Thyroid gland (tissue), 4 donors: Measurements from ENCODE around the gene DERL3.

Experiments used
- POLR2A ChIP-seq, 2 donors: fragments of 450-650 bp; IDR thresholded peaks; one replicate each; pipeline ENCODE4 v1.6.1; 2017; ENCODE audit warnings: antibody characterized with exemption in 2 of 2, mild to moderate bottlenecking in 2 of 2, moderate library complexity in 1 of 2
- TF ChIP-seq, protein P1 (sequence below), 6 experiments: fragments of 200-600 bp in 3 of 6; fragments of 450-650 bp in 3 of 6; sonication (generic) in 3 of 6; IDR thresholded peaks; one replicate each; pipeline ENCODE4 v1.5.1; 2016 to 2019; ENCODE audit warnings: antibody characterized with exemption in 6 of 6, mild to moderate bottlenecking in 2 of 6, inconsistent platforms in 1 of 6, moderate library complexity in 1 of 6

- TF ChIP-seq, protein P1, sequence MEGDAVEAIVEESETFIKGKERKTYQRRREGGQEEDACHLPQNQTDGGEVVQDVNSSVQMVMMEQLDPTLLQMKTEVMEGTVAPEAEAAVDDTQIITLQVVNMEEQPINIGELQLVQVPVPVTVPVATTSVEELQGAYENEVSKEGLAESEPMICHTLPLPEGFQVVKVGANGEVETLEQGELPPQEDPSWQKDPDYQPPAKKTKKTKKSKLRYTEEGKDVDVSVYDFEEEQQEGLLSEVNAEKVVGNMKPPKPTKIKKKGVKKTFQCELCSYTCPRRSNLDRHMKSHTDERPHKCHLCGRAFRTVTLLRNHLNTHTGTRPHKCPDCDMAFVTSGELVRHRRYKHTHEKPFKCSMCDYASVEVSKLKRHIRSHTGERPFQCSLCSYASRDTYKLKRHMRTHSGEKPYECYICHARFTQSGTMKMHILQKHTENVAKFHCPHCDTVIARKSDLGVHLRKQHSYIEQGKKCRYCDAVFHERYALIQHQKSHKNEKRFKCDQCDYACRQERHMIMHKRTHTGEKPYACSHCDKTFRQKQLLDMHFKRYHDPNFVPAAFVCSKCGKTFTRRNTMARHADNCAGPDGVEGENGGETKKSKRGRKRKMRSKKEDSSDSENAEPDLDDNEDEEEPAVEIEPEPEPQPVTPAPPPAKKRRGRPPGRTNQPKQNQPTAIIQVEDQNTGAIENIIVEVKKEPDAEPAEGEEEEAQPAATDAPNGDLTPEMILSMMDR (IDR thresholded peaks at IDR 0.05): peak in 1 of 6 experiments; percentile 14
- TF ChIP-seq POLR2A (IDR thresholded peaks at IDR 0.05): peak in 1 of 2 donors; percentile 15
These were observed 18.2 kb upstream of the DERL3 start for GRCh38 chr22:23856721-23857605.
